GM19372 (cell line): Measurements from ENCODE around the gene EIF4G3.
"Not testable (repeated sequence)": the region's sequence is repeated elsewhere in the genome, so short reads cannot be mapped to it uniquely, and the experiment has no call there.

Source experiments
- ATAC-seq: cut with Tn5 transposase; IDR thresholded peaks from one replicate; pipeline ENCODE4 v1.9.1; 2021; ENCODE audit warnings: mild to moderate bottlenecking, low read depth, moderate library complexity; ENCODE audit not compliant: unreplicated experiment

Gene EIF4G3

GRCh38 chr1:21185221-21185731, 8.6 kb upstream of the EIF4G3 start:
- no peak for ATAC-seq

GRCh38 chr1:21184276-21184675, 7.6 kb upstream of the EIF4G3 start:
- ATAC-seq, result no peak

DNA sequence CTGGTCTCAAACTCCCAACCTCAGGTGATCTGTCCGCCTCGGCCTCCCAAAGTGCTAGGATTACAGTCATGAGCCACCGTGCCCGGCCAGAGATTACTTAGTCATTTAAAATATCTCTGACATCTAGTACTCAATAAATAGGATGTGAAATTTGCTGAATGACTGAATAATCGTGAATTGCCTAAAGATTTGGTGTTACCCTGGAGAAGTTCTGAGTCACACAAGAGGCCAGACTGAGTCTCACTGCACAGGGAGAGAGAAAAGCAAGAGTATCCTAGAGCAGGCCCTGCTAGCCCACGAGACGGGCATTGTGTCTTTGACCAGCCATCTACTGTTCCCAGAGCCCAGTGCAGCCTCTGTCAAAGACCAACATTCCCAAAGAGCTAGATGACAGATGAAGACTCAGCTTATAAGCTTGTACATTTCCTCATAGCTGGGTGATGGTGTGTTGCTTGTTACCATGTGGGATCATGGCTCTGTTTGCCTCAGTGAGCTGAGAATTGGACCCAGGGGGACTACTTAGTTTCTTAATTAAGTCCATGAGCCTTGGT, 5.6 kb upstream of the EIF4G3 start:
- ATAC-seq, result no peak

GRCh38 chr1:21178271-21178670, 1.6 kb upstream of the EIF4G3 start:
- not testable (repeated sequence) for ATAC-seq

GRCh38 chr1:21175670-21176581, 771 bp downstream of the EIF4G3 start:
- ATAC-seq, result peak; percentile 13

DNA sequence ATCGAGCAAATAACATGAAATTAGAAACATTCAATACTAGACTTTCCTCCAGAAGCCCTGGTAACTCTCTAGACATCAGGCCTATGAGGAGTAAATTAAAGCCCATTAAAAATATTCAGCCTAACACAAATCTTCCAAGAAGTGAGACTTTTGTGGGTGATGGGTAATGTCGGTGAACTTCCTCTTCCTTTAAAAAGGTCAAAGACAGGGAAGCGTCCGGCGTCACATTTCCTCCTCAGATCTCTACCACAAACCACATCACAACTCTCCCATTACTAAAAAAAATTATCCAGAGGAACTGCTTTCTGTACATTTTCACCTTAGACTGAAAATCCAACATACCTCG, 1.4 kb downstream of the EIF4G3 start:
- no peak for ATAC-seq

DNA sequence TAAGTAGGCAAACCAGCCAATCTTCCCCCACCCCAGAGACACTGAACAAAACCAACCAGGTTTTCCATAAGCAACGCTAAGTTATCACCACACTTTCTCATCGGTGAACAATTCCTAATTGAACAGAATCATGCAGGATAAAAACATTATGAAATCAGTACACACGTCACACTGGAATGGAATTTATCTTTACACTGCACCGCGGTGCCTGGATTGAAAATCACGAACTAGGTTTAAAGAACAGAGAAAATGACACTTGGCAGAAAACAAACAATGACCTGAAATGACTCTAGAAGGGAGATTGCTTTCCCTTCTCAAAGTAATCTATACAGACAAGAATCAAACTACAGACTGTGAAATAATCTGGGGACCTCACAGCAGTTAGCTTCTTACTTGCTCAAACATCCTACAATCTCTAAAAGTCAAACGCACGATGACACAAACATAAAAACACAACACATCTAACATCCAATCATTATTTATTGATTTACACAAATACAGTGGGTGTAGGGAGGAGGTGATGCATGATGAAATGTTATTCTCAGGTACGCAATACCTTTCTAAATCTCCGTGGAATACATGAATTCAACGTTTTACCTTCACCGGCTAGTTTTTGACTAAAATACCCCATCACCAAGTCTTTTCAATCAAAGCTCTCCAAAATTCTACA, 1.9 kb downstream of the EIF4G3 start:
- ATAC-seq, result no peak

DNA sequence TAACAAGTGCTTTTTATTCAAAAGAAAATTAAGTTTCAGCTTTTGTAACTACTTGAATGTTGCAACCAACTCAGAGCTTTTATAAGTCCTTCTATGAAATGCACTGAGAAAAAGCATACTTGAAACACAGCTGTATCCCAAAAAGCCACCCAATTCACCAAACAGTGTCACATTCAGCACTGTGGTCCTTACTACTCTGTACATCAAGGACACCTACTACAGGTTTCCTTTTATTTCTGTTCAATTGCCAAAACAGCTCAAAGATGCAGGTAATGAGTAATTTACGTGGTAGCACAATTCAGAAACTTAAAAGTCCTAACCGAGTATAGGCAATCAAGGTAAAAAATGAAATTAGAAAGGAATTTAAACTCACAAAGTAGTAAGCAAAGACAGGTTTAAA, 2.5 kb downstream of the EIF4G3 start:
- no peak for ATAC-seq

GRCh38 chr1:21173096-21173495, 3.6 kb downstream of the EIF4G3 start:
- ATAC-seq, result not testable (repeated sequence)

- ATAC-seq, result not testable (repeated sequence)
Observed at GRCh38 chr1:21170837-21171236, 5.9 kb downstream of the EIF4G3 start.

- ATAC-seq, result no peak
Observed at GRCh38 chr1:21168444-21168843, 8.3 kb downstream of the EIF4G3 start.

DNA sequence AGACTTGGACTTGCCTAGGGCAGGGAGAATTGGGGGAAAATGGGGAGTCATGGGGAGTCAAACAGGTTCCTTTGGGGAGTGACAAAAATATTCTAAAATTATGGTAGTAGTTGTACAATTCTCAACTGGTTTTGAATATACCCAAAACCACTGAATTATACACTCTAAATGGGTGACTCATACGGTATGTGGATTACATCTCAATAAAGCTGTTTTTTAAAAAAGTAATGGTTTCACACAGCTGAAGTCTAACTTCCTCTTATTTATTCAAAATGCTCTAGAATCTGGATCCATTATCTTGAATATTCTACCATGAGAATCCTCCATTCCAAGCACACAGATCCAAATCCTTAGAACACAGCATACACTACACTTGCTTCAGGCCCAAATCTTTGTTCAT, 11.1 kb downstream of the EIF4G3 start:
- ATAC-seq, result no peak

DNA sequence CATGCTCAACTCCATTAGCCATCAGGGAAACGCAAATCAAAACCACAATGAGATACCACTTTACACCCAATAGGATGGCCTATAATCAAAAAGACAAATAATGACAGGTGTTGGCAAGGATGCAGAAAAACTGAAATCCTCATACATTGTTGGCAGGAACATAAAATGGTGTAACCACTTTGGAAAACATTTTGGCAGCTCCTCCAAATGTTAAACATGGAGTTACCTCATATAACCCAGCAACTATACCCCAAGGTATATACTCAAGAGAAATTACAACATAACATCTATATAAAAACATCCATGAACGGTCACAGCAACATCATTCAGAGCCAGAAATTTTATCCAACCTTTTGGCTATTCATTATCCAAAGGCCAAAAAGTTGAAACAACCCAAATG, 11.6 kb downstream of the EIF4G3 start:
- no peak for ATAC-seq

- ATAC-seq, result no peak
Observed at GRCh38 chr1:21164266-21164665, 12.4 kb downstream of the EIF4G3 start.

GRCh38 chr1:21162740-21163464, 13.8 kb downstream of the EIF4G3 start:
- no peak for ATAC-seq

GRCh38 chr1:21161842-21162241, 14.9 kb downstream of the EIF4G3 start:
- ATAC-seq, result no peak

GRCh38 chr1:21160263-21160796, 16.4 kb downstream of the EIF4G3 start:
- ATAC-seq, result no peak

DNA sequence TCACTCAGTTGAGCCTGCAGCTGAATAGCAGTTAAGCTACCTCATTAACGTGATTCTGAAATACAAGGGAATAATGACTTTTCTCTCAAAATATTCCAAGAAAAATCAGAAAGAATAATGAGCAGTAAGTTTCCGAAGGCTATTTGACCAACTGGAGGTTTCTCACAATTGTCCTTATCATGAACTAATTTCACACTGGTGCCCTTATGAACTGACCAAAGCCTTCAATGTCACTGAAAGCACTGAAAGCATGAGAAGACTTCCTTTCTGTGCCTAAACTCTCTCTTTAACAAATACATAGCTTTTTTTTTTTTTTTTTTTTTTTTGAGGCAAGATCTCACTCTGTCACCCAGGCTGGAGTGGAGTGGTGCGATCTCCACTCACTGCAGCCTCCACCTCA, 18.8 kb downstream of the EIF4G3 start:
- ATAC-seq, result no peak

DNA sequence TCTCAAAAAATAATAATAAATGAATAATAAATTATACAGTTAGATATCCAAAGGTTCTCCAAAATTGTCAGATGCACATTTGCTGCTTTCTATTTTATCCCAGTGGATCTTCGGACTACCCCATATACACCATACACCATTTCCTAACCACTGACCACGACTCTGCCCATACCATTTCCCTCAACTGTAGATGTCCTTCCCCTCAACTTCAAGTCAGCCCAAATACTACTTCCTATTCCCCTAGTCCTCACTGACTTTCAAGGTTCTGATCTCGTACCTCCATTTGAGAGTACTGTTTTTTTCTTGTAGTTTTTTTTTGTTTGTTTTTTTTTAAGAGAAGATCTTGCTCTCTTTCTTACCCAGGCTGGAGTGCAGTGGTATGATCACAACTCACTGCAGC, 19.6 kb downstream of the EIF4G3 start:
- no peak for ATAC-seq

GRCh38 chr1:21156019-21156418, 20.7 kb downstream of the EIF4G3 start:
- ATAC-seq, result no peak

- no peak for ATAC-seq
Observed at GRCh38 chr1:21154717-21155116, 22.0 kb downstream of the EIF4G3 start.
